Measurements from ENCODE around the gene TRIM16.
"Not testable (repeated sequence)": the region's sequence is repeated elsewhere in the genome, so short reads cannot be mapped to it uniquely, and the experiment has no call there.

The TRIM16 gene

DNA sequence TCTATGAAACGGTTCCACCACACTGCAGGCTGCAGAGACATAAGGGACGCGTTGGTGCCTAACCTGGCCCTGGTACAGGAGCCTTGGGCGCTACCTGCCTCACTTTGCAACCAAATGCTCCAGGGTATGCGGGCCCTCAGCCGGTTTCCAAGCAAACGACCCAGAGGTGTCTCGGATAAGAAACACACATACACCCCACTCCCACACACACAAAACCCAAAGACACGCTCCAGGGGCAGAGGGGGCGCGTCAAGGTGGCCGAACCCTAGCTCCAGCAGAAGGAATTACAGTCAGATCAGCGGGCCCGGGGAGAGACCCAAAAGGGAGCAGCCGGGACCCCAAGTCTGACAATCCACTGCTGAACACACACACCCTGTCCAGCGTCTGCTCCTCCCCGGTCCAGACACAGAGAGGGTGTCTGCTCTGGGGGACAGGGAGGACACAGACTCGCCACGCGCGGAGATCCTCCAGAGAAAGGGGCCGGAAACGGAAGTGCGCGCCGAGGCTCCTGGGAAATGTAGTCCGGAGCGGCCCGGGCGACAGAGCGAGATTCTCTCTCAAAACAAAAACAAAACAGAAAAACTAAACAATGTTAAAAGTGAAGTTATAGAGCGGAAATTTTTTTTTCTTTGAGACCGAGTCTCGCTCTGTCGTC, at the start of gene TRIM16:
TSS of gene TRIM16 (minus strand) at position 488 of the 655 bp plus-strand sequence. CDS start 32,702 bp downstream, outside the sequence.
- peak in 1 of 2 experiments; percentile 61 for DNase-seq (ENCODE audit: low read depth in 1 of 2, low spot score in 1 of 2)
- in situ Hi-C loops (cut with HindIII; ENCODE audit: low pct_unique_long_range_greater_than_20kb, low sequenced_read_pairs), result not testable (repeated sequence)

DNA sequence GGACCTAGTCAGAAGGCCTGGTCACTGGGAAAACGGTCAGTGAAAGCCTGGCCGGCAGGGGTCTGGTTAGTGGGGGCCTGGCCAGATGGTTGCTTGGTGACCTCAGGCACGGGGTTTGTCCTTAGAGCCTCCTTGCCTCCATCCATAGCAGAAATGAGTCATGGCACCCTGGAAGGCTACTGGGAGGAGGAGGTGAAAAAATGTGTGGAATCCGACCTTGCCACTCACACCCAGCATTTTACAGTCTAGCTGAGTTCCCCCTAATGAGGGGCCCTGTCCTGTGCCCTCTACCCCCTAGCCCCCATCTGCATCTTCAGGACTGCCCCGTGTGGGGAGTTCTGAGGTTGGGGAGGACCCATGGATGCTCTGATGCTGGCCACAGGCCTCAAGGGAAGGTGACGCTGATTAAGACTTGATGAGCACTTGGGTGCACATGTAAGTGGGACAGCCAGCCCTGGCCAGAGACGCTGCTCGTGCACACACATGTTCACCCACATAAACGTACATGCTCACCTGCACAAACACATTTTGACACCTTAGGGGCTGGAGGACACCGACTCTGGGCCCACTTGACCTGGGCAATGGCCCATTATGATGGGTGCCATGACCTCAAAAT, 49.2 kb upstream of the TRIM16 start:
- in situ Hi-C loops (cut with HindIII; ENCODE audit: low pct_unique_long_range_greater_than_20kb, low sequenced_read_pairs); DNase-seq (ENCODE audit: low read depth in 1 of 2, low spot score in 1 of 2): not testable (repeated sequence)

DNA sequence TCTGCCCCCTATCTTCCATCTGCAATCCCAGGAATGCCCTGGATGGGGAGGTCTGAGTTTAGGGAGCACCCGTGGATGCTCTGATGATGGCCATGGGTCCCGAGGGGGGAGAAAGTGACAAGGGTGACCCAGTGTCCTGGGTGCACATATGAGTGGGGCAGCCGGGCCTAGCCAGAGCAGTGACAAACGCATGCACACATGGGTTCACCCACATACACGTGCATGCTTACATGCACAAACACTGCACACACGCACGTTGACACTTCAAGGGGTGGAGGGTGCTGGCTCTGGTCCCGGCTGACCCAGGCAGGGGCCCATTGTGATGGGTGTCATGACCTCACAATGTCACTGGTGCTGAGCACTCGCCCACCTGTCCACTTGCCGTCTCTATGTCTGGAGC, 47.8 kb upstream of the TRIM16 start, which contains the start of gene TBC1D26:
TSS of gene TBC1D26 (plus strand) at position 384 of the 400 bp plus-strand sequence. CDS start 3,066 bp downstream, outside the sequence.
- in situ Hi-C loops (cut with HindIII; ENCODE audit: low pct_unique_long_range_greater_than_20kb, low sequenced_read_pairs); DNase-seq (ENCODE audit: low read depth in 1 of 2, low spot score in 1 of 2): not testable (repeated sequence)

DNA sequence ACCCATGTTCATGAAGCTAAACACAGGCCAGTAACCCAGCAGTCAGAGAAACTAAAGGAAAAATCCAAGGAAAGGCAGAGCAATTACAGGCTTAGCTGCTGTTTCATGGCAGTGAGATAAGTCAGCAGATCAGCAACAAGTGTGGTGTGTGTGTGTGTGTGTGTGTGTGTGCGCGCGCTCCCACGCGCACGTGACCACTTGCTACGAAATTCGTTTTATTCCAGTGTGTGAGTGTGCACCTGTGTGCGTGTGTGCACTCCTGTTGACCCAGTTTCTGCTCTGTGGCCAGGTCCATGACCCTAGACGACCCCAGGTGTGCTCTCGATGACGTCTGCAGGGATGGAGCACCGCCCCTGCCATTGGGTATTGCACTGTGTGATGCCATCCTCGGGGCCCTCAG, 46.4 kb upstream of the TRIM16 start:
- in situ Hi-C loops (cut with HindIII; ENCODE audit: low pct_unique_long_range_greater_than_20kb, low sequenced_read_pairs); DNase-seq (ENCODE audit: low read depth in 1 of 2, low spot score in 1 of 2): not testable (repeated sequence)

- in situ Hi-C loops (cut with HindIII; ENCODE audit: low pct_unique_long_range_greater_than_20kb, low sequenced_read_pairs), result not testable (repeated sequence)
These were observed 32.8 kb upstream of the TRIM16 start for GRCh38 chr17:15716601-15717563.

DNA sequence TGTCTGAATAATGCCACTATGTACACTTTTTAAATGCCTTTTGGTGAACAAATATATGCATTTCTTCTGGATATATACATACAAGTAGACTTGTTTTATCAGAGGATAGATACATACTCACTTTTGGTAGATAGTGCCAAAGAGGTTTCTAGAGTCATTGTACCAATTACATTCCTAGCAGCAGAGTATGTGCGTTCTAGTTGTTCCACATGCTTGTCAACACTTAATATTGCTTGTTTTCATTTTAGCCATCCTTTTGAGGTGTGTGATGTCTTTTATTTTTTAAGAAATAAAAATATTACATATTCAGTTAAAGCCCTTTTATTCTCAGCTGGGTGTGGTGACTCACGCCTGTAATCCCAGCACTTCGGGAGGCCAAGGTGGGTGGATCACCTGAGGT, 24.8 kb upstream of the TRIM16 start:
- in situ Hi-C loops (cut with HindIII; ENCODE audit: low pct_unique_long_range_greater_than_20kb, low sequenced_read_pairs); DNase-seq (ENCODE audit: low read depth in 1 of 2, low spot score in 1 of 2): not testable (repeated sequence)

More at GRCh38 chr17:15716601-15717563, 32.8 kb upstream of the TRIM16 start:
- not testable (repeated sequence) for DNase-seq (ENCODE audit: low read depth in 1 of 2, low spot score in 1 of 2)

DNA sequence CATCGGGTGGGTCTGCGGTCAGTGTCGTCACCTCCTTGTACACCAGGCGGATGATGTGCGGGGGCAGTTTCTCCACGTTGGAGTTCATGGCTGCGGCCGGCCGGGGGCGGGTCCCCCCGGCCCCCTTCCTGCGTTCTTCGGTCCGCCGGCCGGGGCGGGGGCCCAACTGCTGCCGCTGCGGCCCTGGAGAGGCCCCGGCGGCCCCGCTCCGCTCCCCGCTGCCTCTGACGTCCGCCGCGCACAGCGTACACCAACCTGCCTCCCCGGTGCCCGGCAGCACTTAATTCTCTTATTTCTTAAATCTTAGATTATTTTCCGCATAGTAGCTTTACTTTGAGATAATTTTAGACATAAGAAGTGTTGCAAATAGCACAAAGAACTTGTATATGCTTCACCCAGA, 20.7 kb upstream of the TRIM16 start:
- in situ Hi-C loops (cut with HindIII; ENCODE audit: low pct_unique_long_range_greater_than_20kb, low sequenced_read_pairs); DNase-seq (ENCODE audit: low read depth in 1 of 2, low spot score in 1 of 2): not testable (repeated sequence)

DNA sequence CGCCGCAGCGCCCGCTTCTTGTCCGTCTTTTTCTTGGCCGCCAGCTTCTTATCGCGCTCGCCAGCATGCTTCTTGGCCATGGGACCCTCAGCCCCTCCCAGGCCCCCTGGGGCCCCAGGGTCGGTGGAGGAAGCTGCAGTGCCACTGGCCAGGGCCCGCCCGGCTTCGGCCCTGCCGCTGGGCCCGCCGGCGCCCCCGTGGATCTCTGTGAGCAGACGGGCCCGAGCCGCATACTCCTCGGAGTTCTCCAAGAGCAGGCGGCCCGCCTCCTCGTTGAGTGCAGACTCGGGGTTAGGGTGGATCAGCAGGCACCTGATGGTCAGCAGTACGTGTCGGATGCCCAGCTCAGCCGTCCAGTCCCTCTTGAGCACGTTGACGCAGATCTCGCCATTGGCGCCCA, 20.1 kb upstream of the TRIM16 start:
- DNase-seq (ENCODE audit: low read depth in 1 of 2, low spot score in 1 of 2); in situ Hi-C loops (cut with HindIII; ENCODE audit: low pct_unique_long_range_greater_than_20kb, low sequenced_read_pairs): not testable (repeated sequence)

DNA sequence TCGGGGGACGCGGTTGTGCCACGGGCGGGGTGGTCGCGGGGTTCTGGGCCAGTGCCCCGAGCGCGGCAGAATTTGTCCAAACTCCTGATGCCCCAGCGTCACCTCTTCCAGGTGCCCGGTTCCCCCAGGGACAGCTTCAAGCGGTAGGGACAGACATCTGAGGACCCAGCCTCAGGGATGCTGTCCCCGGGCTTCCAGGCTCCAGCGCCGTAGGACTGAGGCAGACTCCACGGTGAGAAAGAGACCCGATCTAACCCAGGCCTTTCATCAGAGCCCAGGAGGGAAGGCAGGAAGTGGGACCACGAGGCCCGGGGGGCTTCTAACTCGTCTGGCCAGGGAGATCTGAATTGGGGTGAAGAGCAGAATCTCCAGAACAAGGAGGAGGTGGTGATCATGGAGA, 15.8 kb upstream of the TRIM16 start:
- DNase-seq (ENCODE audit: low read depth in 1 of 2, low spot score in 1 of 2); in situ Hi-C loops (cut with HindIII; ENCODE audit: low pct_unique_long_range_greater_than_20kb, low sequenced_read_pairs): not testable (repeated sequence)

- in situ Hi-C loops (cut with HindIII; ENCODE audit: low pct_unique_long_range_greater_than_20kb, low sequenced_read_pairs), result not testable (repeated sequence)
- peak; percentile 86 to 99 for DNase-seq (ENCODE audit: low read depth in 1 of 2, low spot score in 1 of 2)
These were observed 15.4 kb upstream of the TRIM16 start, which contains the start of gene ZNF286A for GRCh38 chr17:15699413-15699924. ZNF286A (plus strand) TSS chr17:15699752; CDS start chr17:15700330, 578 bp downstream.

- in situ Hi-C loops (cut with HindIII; ENCODE audit: low pct_unique_long_range_greater_than_20kb, low sequenced_read_pairs); DNase-seq (ENCODE audit: low read depth in 1 of 2, low spot score in 1 of 2): not testable (repeated sequence)
These were observed 14.9 kb upstream of the TRIM16 start for GRCh38 chr17:15698967-15699366.

- in situ Hi-C loops (cut with HindIII; ENCODE audit: low pct_unique_long_range_greater_than_20kb, low sequenced_read_pairs), result not testable (repeated sequence)
These were observed 3.4 kb upstream of the TRIM16 start for GRCh38 chr17:15687494-15687893.

DNA sequence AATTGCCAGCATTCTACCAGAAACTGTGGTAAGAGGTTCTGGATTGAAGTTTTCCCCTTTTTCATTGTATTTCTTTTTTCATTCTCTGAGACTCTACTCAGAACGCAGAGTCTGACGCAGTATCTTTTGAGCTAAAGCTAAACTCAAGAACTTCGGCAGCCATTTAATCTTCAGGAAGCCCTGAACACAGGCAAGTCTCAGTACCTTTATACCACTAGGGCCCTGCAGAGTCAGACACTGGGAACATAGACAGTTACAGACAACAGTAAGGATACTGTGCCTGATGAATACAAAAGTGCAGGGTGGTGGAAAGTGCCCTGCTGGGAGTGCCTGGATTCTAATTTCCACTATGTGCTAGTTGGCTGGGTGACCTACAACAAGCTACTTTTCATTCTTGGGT, 976 bp downstream of the TRIM16 start:
- in situ Hi-C loops (cut with HindIII; ENCODE audit: low pct_unique_long_range_greater_than_20kb, low sequenced_read_pairs); DNase-seq (ENCODE audit: low read depth in 1 of 2, low spot score in 1 of 2): not testable (repeated sequence)

More at GRCh38 chr17:15687494-15687893, 3.4 kb upstream of the TRIM16 start:
- not testable (repeated sequence) for DNase-seq (ENCODE audit: low read depth in 1 of 2, low spot score in 1 of 2)

- DNase-seq (ENCODE audit: low read depth in 1 of 2, low spot score in 1 of 2); in situ Hi-C loops (cut with HindIII; ENCODE audit: low pct_unique_long_range_greater_than_20kb, low sequenced_read_pairs): not testable (repeated sequence)
These were observed 8.1 kb downstream of the TRIM16 start for GRCh38 chr17:15675991-15676390.

DNA sequence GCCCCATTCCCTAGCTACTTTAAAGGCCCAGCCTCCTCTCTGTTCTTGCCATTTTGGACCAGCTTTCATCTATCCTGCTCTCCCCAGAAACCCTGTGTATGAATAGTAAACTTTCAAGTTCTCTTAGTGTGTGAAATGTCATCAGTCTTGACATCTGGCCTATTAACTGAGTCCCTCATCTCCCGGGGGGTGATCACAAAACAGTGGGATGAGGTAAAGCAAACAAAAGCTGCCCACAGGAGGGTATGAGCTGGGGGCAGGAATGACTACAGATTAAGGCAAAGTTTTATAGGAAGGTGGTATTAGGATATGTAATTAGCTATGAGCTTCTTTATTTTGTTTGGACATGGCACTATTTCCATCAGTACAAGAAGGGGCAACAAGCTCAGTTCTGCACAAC, 9.5 kb downstream of the TRIM16 start:
- in situ Hi-C loops (cut with HindIII; ENCODE audit: low pct_unique_long_range_greater_than_20kb, low sequenced_read_pairs); DNase-seq (ENCODE audit: low read depth in 1 of 2, low spot score in 1 of 2): not testable (repeated sequence)

DNA sequence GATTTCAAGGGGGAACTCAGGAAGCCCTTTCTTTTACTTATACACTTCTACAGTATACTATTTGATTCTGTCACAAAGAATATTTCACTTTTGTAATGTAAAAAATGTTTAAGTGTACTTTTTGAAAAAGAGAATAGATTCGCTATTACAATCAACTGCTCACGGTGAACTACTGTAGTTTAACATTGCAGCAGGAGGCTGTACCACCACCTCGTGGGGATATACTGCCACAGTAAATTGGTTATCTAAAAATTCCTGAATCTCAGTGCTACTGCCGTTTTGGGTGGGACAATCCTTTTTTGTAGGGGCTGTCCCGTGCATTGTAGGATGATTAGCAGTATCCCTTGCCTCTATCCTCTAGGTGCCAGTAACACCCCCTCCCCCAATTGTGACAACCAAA, 14.6 kb downstream of the TRIM16 start:
- DNase-seq (ENCODE audit: low read depth in 1 of 2, low spot score in 1 of 2); in situ Hi-C loops (cut with HindIII; ENCODE audit: low pct_unique_long_range_greater_than_20kb, low sequenced_read_pairs): not testable (repeated sequence)

Measured in T47D (cell line).